H1 (cell line): Measurements from ENCODE around the gene FHIT. TPM values are rescaled to one million over a fixed set of nuclear protein-coding genes. Genes with fewer than 3 reads are reported as not detected.

Experiments
- CTCF ChIA-PET: fragments of 300-600 bp; sonication (Branson Sonifier 250); formaldehyde crosslinking; loops from one replicate; lab custom pipeline; 2021; ENCODE audit not compliant: partially characterized antibody; lab: Charles Lee
- POLR2A ChIA-PET: fragments of 300-600 bp; sonication (Branson Sonifier 250); formaldehyde crosslinking; loops from one replicate; lab custom pipeline; 2021; ENCODE audit warnings: inconsistent platforms; ENCODE audit not compliant: partially characterized antibody; lab: Charles Lee
- DNase-seq, 2 experiments: peaks; one replicate each; pipeline versions ENCODE4 v3.0.0 to v3.0.0-alpha.2; 2010 to 2022; ENCODE audit warnings: low spot score in 2 of 2, low read depth in 1 of 2, mixed read lengths in 1 of 2
- FAIRE-seq: peaks from 2 replicates; lab custom pipeline; 2011; peaks lifted over from hg19 to GRCh38; lab: Jason Lieb, UNC
- H2AFZ ChIP-seq: 2 replicates; pipeline ENCODE4 v1.8.1; 2012; ENCODE audit warnings: low read length, inconsistent platforms
- H2AK5ac ChIP-seq: 2 replicates; pipeline ENCODE4 v1.6.1; 2013; ENCODE audit warnings: low read depth, low read length
- H2BK120ac ChIP-seq: replicated peaks from 2 replicates; pipeline ENCODE3; 2013; ENCODE audit warnings: low read depth, low read length, inconsistent platforms
- H2BK12ac ChIP-seq: 2 replicates; pipeline ENCODE4 v1.6.1; 2013; ENCODE audit warnings: low read depth, low read length
- H2BK15ac ChIP-seq: 2 replicates; pipeline ENCODE4 v1.6.1; 2013; ENCODE audit warnings: low read length
- H2BK20ac ChIP-seq: 2 replicates; pipeline ENCODE4 v1.6.1; 2013; ENCODE audit warnings: low read length
- H2BK5ac ChIP-seq: 2 replicates; pipeline ENCODE4 v1.6.1; 2013; ENCODE audit warnings: low read depth, low read length
- H3K14ac ChIP-seq: 2 replicates; pipeline ENCODE4 v1.6.1; 2013; ENCODE audit warnings: inconsistent platforms; ENCODE audit not compliant: insufficient read length
- H3K18ac ChIP-seq: 2 replicates; pipeline ENCODE4 v1.6.1; 2013; ENCODE audit warnings: low read length; ENCODE audit errors: extremely low read depth
- H3K23ac ChIP-seq: 2 replicates; pipeline ENCODE4 v1.6.1; 2013; ENCODE audit warnings: inconsistent platforms; ENCODE audit not compliant: insufficient read length
- H3K23me2 ChIP-seq: 2 replicates; pipeline ENCODE4 v1.6.1; 2013; ENCODE audit warnings: low read depth, low read length
- H3K27ac ChIP-seq: 2 replicates; pipeline ENCODE4 v1.6.1; 2011; ENCODE audit warnings: low read depth, low read length, inconsistent platforms
- H3K27me3 ChIP-seq, 4 experiments: replicated peaks in 1 of 4; 1 replicate in 1 of 4; 2 replicates in 3 of 4; pipeline versions ENCODE4 v1.6.1 to v1.8.1; 2011 to 2013; ENCODE audit warnings: low read length in 3 of 4, mild to moderate bottlenecking in 3 of 4, inconsistent platforms in 2 of 4, mixed read lengths in 2 of 4, moderate library complexity in 1 of 4; ENCODE audit not compliant: control insufficient read depth in 3 of 4, insufficient read depth in 3 of 4; ENCODE audit errors: extremely low read depth in 1 of 4
- H3K36me3 ChIP-seq, 4 experiments: 2 replicates each; pipeline versions ENCODE4 v1.6.1 to v1.8.1; 2011 to 2013; ENCODE audit warnings: mild to moderate bottlenecking in 4 of 4, low read length in 3 of 4, moderate library complexity in 2 of 4, control low read depth in 1 of 4, inconsistent platforms in 1 of 4; ENCODE audit not compliant: insufficient read depth in 4 of 4, control insufficient read depth in 2 of 4
- H3K4ac ChIP-seq: replicated peaks from 2 replicates; pipeline ENCODE3; 2013; ENCODE audit warnings: low read length, low read depth, mixed read lengths, inconsistent platforms; ENCODE audit not compliant: insufficient read length
- H3K4me1 ChIP-seq, 4 experiments: replicated peaks in 1 of 4; 1 replicate in 1 of 4; 2 replicates in 3 of 4; pipeline versions ENCODE4 v1.6.1 to v1.8.1; 2011 to 2013; ENCODE audit warnings: low read length in 3 of 4, inconsistent platforms in 2 of 4, mixed read lengths in 1 of 4; ENCODE audit not compliant: insufficient read depth in 4 of 4, control insufficient read depth in 3 of 4
- H3K4me2 ChIP-seq, 2 experiments: 2 replicates each; pipeline versions ENCODE4 v1.6.1 to v1.8.1; 2011 to 2013; ENCODE audit warnings: low read depth in 2 of 2, low read length in 2 of 2, control low read depth in 1 of 2, inconsistent platforms in 1 of 2, mild to moderate bottlenecking in 1 of 2; ENCODE audit not compliant: insufficient read depth in 1 of 2
- H3K4me3 ChIP-seq, 4 experiments: fragments of 200-600, 300-600 bp in 1 of 4; sonication (generic), shearing (Covaris generic), sonication (Bioruptor Twin) in 1 of 4; 2 replicates each; pipeline versions ENCODE4 v1.5.1 to v1.8.1; 2011 to 2016; ENCODE audit warnings: low read length in 4 of 4, low read depth in 3 of 4, control low read depth in 2 of 4, inconsistent platforms in 2 of 4, mild to moderate bottlenecking in 2 of 4, mixed read lengths in 1 of 4, moderate library complexity in 1 of 4; ENCODE audit not compliant: insufficient read depth in 2 of 4; ENCODE audit errors: extremely low read depth in 1 of 4
- H3K56ac ChIP-seq: replicated peaks from 2 replicates; pipeline ENCODE3; 2013; ENCODE audit warnings: low read depth, mild to moderate bottlenecking, mixed read lengths, low read length, inconsistent platforms; ENCODE audit not compliant: insufficient read length
- H3K79me1 ChIP-seq: 2 replicates; pipeline ENCODE4 v1.6.1; 2013; ENCODE audit warnings: low read depth, low read length, control low read depth
- H3K79me2 ChIP-seq, 2 experiments: 2 replicates each; pipeline versions ENCODE4 v1.6.1 to v1.8.1; 2012 to 2013; ENCODE audit warnings: low read length in 2 of 2, mild to moderate bottlenecking in 2 of 2, inconsistent platforms in 1 of 2; ENCODE audit not compliant: insufficient read depth in 2 of 2, control insufficient read depth in 1 of 2
- H3K9ac ChIP-seq, 4 experiments: replicated peaks in 1 of 4; 1 replicate in 1 of 4; 2 replicates in 3 of 4; pipeline versions ENCODE4 v1.6.1 to v1.8.1; 2011 to 2013; ENCODE audit warnings: low read depth in 3 of 4, low read length in 3 of 4, control low read depth in 2 of 4, mild to moderate bottlenecking in 2 of 4, moderate library complexity in 2 of 4, inconsistent platforms in 1 of 4; ENCODE audit errors: extremely low read depth in 1 of 4
- H3K9me3 ChIP-seq, 2 experiments: 2 replicates each; pipeline versions ENCODE4 v1.6.1 to v1.8.1; 2012 to 2013; ENCODE audit warnings: mild to moderate bottlenecking in 2 of 2, moderate library complexity in 2 of 2, control low read depth in 1 of 2, inconsistent platforms in 1 of 2, low read depth in 1 of 2, low read length in 1 of 2, mixed read lengths in 1 of 2; ENCODE audit not compliant: insufficient read depth in 2 of 2
- H4K20me1 ChIP-seq, 2 experiments: replicated peaks in 1 of 2; 2 replicates each; pipeline versions ENCODE3 to v1.8.1; 2011 to 2013; ENCODE audit warnings: inconsistent platforms in 2 of 2, low read length in 2 of 2, mild to moderate bottlenecking in 1 of 2; ENCODE audit not compliant: insufficient read depth in 2 of 2, control insufficient read depth in 1 of 2
- H4K5ac ChIP-seq: 2 replicates; pipeline ENCODE4 v1.6.1; 2013; ENCODE audit warnings: low read length, low read depth, mixed read lengths, inconsistent platforms; ENCODE audit not compliant: insufficient read length
- H4K8ac ChIP-seq: 2 replicates; pipeline ENCODE4 v1.8.0; 2013; ENCODE audit warnings: mild to moderate bottlenecking, moderate library complexity, low read length, inconsistent platforms; ENCODE audit not compliant: insufficient read depth; ENCODE audit errors: extremely low read depth
- H4K91ac ChIP-seq: replicated peaks from 2 replicates; pipeline ENCODE3; 2013; ENCODE audit warnings: low read length, mixed read lengths, inconsistent platforms; ENCODE audit not compliant: insufficient read length
- POU5F1 ChIP-seq: IDR thresholded peaks from 2 replicates; pipeline ENCODE4 v1.6.1; 2011; ENCODE audit warnings: low read depth, mild to moderate bottlenecking, low read length, moderate library complexity
- RAD21 ChIP-seq, 2 experiments: IDR thresholded peaks in 1 of 2; conservative IDR thresholded peaks in 1 of 2; 2 replicates each; pipeline ENCODE4 v1.6.1; 2011; ENCODE audit warnings: low read depth in 2 of 2, low read length in 2 of 2, improper control_type of control experiment in 1 of 2, inconsistent platforms in 1 of 2, mild to moderate bottlenecking in 1 of 2, moderate library complexity in 1 of 2
- SIN3A ChIP-seq, 2 experiments: IDR thresholded peaks in 1 of 2; conservative IDR thresholded peaks in 1 of 2; 2 replicates each; pipeline ENCODE4 v1.6.1; 2011 to 2012; ENCODE audit warnings: low read length in 2 of 2, improper control_type of control experiment in 1 of 2, low read depth in 1 of 2, mild to moderate bottlenecking in 1 of 2
- WGBS, 2 experiments: shearing (Covaris generic) in 1 of 2; methylation state at CpG; one replicate each; pipeline versions ENCODE4 v1.1.6 to v1.1.7; 2013 to 2015; ENCODE audit warnings: low lambda C conversion rate in 2 of 2, mixed read lengths in 2 of 2, inconsistent platforms in 1 of 2, low coverage in 1 of 2, missing lambda C conversion rate in 1 of 2; ENCODE audit not compliant: insufficient replicate concordance in 2 of 2, insufficient coverage in 1 of 2, insufficient read length in 1 of 2; ENCODE audit errors: extremely low coverage in 1 of 2, missing lambda C conversion rate in 1 of 2; 5-methylcytosine and 5-hydroxymethylcytosine counted together
- polyA plus RNA-seq, 7 experiments: library from polyadenylated mRNA; depleted of rRNA in 3 of 7; stranded (reverse) in 5 of 7; unstranded in 2 of 7; fragments of >200 nt in 5 of 7; fragments of 200-250 nt in 2 of 7; gene quantifications; 1 replicate in 5 of 7; 2 replicates in 1 of 7; 4 replicates in 1 of 7; pipeline versions ENCODE4 v1.2.1 to v1.2.3, GENCODE V29; 2011 to 2013; ENCODE audit warnings: missing spikeins in 2 of 7, mixed read lengths in 2 of 7
- total RNA-seq: library from RNA; stranded (reverse); fragmentation: NEBNext Ultra II Directional; extraction: Animal tissue kit (Norgen Biotek cat#: 25700); gene quantifications from 2 replicates; pipeline ENCODE4 v1.2.1, GENCODE V29; 2021
- TF ChIP-seq, protein P1 (sequence below): IDR thresholded peaks from 2 replicates; pipeline ENCODE4 v1.6.1; 2011; ENCODE audit warnings: low read length, improper control_type of control experiment

The FHIT gene
- total and polyA plus RNA-seq, 2 of the 8 experiments (the other 6 are each of a cell fraction or from before 2014, with no cell fraction given) = 1.2 to 3.2 TPM

- no peaks in the 10 kb centered on the region for H3K9me3 ChIP-seq
- no peak overlapping the region for H3K23ac ChIP-seq
- 97% methylated on average over 2 of the region's 2 CpGs; no CpG with 5 or more reads in 1 of the 2 experiments for WGBS, 2 experiments
- no peaks in the 10 kb centered on the region for H3K79me2 ChIP-seq
- H3K4me1 ChIP-seq = no peaks in the 10 kb centered on the region
- no peak overlapping the region for H2AK5ac ChIP-seq
- TF ChIP-seq RAD21 (IDR thresholded peaks at IDR 0.05 in 1 of 2, conservative IDR thresholded peaks at IDR 0.05 in 1 of 2; ENCODE audit: low read depth in 2 of 2, low read length in 2 of 2) (no peak), SIN3A (conservative IDR thresholded peaks at IDR 0.05 in 1 of 2, IDR thresholded peaks at IDR 0.05 in 1 of 2; ENCODE audit: low read depth in 1 of 2, low read length in 2 of 2) (no peak), POU5F1 (no peak)
- TF ChIP-seq, protein P1, sequence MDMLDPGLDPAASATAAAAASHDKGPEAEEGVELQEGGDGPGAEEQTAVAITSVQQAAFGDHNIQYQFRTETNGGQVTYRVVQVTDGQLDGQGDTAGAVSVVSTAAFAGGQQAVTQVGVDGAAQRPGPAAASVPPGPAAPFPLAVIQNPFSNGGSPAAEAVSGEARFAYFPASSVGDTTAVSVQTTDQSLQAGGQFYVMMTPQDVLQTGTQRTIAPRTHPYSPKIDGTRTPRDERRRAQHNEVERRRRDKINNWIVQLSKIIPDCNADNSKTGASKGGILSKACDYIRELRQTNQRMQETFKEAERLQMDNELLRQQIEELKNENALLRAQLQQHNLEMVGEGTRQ = no peak
- DNase-seq (no peak), FAIRE-seq (no peak)
- H3K36me3 ChIP-seq = no peaks in the 10 kb centered on the region
- H4K91ac ChIP-seq = no peak overlapping the region
- no peaks in the 10 kb centered on the region for H3K23me2 ChIP-seq
- ChIA-PET CTCF (no interaction called here), POLR2A (no interaction called here)
- no peak overlapping the region for H3K18ac ChIP-seq
- no peak overlapping the region for H2BK120ac ChIP-seq
- H4K20me1 ChIP-seq = no peaks in the 10 kb centered on the region
- no peak overlapping the region for H3K14ac ChIP-seq
- H2BK20ac ChIP-seq = no peak overlapping the region
- no peak overlapping the region for H3K56ac ChIP-seq
- no peak overlapping the region for H3K4me3 ChIP-seq
- H2BK5ac ChIP-seq = no peak overlapping the region
- H3K9ac ChIP-seq = no peak overlapping the region
- no peaks in the 10 kb centered on the region for H3K79me1 ChIP-seq
- H3K4ac ChIP-seq = no peak overlapping the region
- H4K8ac ChIP-seq = no peak overlapping the region
- no peak overlapping the region for H2BK12ac ChIP-seq
- H2AFZ ChIP-seq = no peak overlapping the region
- H3K4me2 ChIP-seq = no peak overlapping the region
- H4K5ac ChIP-seq = no peak overlapping the region
- no peak overlapping the region for H2BK15ac ChIP-seq
- no peaks in the 10 kb centered on the region for H3K27me3 ChIP-seq
- no peak overlapping the region for H3K27ac ChIP-seq
Observed at GRCh38 chr3:60855250-60855649, 396.0 kb downstream of the FHIT start.
